ENCODE measurements around the gene MORC3.
A peak's percentile ranks its signal among the peaks of the same experiment; 100 is the strongest.
"Not testable (repeated sequence)": the region's sequence is repeated elsewhere in the genome, so short reads cannot be mapped to it uniquely, and the experiment has no call there.

MORC3 gene

GRCh38 chr21:36319767-36320420 lies at the start of gene MORC3:
TSS of gene MORC3 (plus strand) at chr21:36320197. CDS start at chr21:36320265, 68 bp downstream.
- DNase-seq (ENCODE audit: low read depth) = peak; percentile 99

GRCh38 chr21:36270786-36271695 lies 49.0 kb upstream of the MORC3 start:
- DNase-seq (ENCODE audit: low read depth) = not testable (repeated sequence)

GRCh38 chr21:36274128-36274527 lies 45.9 kb upstream of the MORC3 start:
- no peak for DNase-seq (ENCODE audit: low read depth)

GRCh38 chr21:36282568-36283230 lies 37.3 kb upstream of the MORC3 start:
- DNase-seq (ENCODE audit: low read depth) = peak; percentile 24

- not testable (repeated sequence) for DNase-seq (ENCODE audit: low read depth)
These were observed 36.8 kb upstream of the MORC3 start for GRCh38 chr21:36283231-36283622.

- DNase-seq (ENCODE audit: low read depth) = no peak
These were observed 31.2 kb upstream of the MORC3 start for GRCh38 chr21:36288651-36289243.

GRCh38 chr21:36291509-36291908 lies 28.5 kb upstream of the MORC3 start:
- no peak for DNase-seq (ENCODE audit: low read depth)

- no peak for DNase-seq (ENCODE audit: low read depth)
These were observed 22.5 kb upstream of the MORC3 start for GRCh38 chr21:36297406-36297937.

GRCh38 chr21:36297938-36298572 lies 21.9 kb upstream of the MORC3 start:
- no peak for DNase-seq (ENCODE audit: low read depth)

GRCh38 chr21:36306872-36307534 lies 13.0 kb upstream of the MORC3 start:
- no peak for DNase-seq (ENCODE audit: low read depth)

- no peak for DNase-seq (ENCODE audit: low read depth)
These were observed 10.0 kb upstream of the MORC3 start for GRCh38 chr21:36310016-36310415.

GRCh38 chr21:36313446-36313845 lies 6.6 kb upstream of the MORC3 start:
- not testable (repeated sequence) for DNase-seq (ENCODE audit: low read depth)

GRCh38 chr21:36316045-36316444 lies 4.0 kb upstream of the MORC3 start:
- not testable (repeated sequence) for DNase-seq (ENCODE audit: low read depth)

- DNase-seq (ENCODE audit: low read depth) = no peak
These were observed 3.0 kb upstream of the MORC3 start for GRCh38 chr21:36316872-36317484.

GRCh38 chr21:36319406-36319766 lies 611 bp upstream of the MORC3 start:
- not testable (repeated sequence) for DNase-seq (ENCODE audit: low read depth)

- no peak for DNase-seq (ENCODE audit: low read depth)
These were observed 676 bp downstream of the MORC3 start for GRCh38 chr21:36320421-36321324.

GRCh38 chr21:36321325-36322082 lies 1.5 kb downstream of the MORC3 start:
- no peak for DNase-seq (ENCODE audit: low read depth)

GRCh38 chr21:36322083-36322424 lies 2.1 kb downstream of the MORC3 start:
- no peak for DNase-seq (ENCODE audit: low read depth)

GRCh38 chr21:36323032-36323431 lies 3.0 kb downstream of the MORC3 start:
- DNase-seq (ENCODE audit: low read depth) = no peak
